ENCODE data around the gene GTPBP3.

Gene GTPBP3

DNA sequence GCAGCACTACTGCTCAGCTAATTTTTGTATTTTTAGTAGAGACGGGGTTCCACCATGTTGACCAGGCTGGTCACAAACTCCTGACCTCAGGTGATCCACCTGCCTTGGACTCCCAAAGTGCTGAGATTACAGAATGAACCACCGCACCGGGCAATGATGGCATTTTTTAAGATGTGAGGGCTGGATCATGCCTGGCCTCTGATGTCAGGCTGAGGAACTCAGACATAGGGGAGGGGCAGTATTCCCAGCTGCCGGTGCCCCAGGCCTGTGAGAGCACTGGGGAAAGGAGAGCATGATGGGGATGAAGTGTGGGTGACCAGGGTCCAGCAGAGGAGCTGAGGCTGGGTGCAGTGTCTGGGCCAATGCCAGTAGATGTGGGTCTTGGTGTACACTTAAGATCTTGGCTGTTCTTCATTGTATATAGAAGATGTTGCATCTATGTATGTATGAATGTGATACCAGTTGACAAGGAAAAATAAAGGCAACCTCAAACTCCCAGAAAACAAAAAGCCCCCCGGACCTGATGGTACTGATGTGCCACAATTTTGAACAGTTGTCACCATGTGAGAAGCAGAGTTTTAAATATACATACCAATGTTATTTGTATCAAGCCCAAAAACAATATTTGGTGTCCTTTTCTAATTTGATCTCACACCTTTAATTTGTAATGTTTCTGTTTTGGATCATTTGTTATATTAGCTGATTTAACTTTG lies 43.2 kb downstream of the GTPBP3 start:
- DNase-seq (ENCODE audit: low spot score), result no peak

DNA sequence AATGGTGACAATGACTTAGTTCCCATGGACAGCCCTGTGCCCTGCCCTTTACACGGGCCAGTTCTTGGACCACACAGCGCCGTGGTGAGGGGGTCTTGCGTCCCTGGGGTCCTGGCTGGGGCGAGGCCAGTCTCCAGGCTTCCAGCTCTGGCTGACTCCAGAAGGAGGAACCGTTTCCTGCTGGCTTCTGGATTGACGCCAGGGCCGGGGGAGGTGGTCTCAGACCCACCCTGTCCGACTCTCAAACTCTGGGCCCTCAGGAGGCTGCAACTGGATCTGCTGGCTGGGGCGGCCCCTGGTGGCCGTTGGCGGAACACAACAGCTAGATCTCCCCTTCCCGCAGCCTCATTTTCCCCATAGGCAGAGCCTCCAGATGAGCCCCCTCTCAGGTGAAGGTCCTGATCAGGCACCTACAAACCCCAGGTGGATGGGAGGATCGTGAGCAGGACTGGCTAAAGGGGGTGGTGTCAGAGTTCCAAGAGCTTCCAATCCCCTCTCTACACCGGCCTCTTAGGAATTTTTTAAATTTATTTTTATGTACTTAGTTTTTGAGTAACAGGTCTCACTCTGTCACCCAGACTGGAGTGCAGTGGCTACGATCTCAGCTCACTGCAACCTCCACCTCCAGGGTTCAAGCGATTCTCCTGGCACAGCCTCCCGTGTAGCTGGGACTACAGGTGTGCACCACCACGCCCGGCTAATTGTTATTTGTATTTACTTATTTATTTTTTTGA lies 48.7 kb downstream of the GTPBP3 start:
- peak; percentile 56 for DNase-seq (ENCODE audit: low spot score)

DNA sequence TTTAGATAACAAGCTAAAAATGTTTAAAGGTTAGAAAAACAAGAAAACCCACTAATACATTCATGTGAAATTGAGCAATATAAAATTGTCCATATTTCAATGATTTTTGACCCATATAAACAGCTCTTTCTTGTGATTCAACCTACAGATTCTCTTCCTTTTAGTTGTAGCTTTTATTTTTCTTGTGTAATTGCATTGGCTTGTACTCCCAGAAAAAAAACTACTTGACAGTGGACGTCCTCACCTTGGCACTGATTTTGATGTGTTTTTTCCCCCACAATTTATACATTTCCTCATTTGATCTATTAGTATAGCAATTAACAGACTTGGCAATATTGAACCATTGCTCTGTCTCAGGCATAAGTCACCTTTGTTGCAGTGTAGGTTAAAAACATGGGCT lies 51.9 kb downstream of the GTPBP3 start:
- DNase-seq (ENCODE audit: low spot score), result no peak

DNA sequence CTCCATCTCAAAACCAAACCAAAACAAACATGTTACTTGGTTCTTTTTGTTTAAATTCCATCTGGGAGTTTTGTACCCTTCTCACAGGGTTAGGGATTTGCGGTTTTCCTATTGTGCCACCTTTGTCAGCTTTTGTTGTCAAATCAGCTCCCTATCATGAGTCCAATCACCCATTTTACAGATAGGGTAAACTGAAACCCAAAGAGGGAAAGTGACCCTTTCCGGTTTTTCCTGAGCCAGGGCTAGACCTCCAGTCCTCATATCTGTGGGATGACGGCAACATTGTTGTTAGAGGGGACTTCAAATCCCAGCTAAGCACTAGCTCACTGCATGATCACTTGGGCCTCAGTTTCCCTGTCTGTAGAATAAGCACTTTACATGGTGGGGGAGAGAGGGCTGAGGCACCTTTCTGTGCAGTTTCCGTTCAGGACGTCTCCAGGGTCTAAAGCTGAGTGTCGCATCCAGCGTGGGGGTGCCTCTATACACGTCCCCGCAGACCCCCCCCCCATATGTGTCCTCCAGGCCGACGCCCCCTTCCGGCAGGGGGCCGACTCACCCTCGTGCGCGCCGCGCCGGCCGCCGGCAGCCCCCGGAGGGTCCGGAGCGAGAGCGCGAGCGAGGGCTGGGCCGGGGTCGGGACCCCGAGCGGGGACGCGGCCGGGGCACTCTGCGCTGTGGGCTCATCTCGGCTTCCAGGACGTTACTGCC lies 52.8 kb downstream of the GTPBP3 start:
- no peak for DNase-seq (ENCODE audit: low spot score)

DNA sequence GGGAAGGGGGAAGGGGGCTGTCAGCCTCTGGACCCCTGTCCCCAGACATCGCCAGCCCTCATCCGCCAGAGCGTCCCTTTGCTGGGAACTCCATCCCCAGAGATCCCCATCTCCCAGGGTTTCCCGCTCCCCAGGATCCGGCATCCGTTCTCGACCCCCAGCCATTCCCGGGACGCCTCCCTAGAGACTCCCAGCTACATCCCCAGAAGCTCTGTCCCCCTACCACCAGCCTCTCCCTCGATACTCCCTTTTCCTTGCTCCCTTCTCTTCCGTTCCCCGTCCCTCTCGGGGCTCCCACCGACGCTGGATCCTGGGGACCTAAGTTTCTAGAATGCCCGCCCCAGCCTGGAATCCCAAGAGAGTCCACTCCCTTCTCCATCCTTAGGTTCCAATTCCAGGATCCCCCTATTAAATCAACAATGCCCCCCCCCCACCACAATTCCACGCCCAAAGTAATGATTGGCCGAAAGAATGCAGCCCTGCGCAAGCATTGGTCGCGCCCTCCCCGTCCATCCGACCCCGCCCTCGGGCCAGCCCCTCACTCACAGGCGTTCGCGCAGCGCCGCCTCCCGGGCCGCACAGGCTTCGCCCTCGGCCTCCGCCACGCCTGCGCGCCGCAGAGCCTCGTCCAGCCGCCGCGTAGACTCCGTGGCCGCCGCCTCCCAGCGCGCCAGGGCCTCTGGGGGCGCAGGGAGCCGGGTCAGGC lies 53.5 kb downstream of the GTPBP3 start:
- peak; percentile 87 for DNase-seq (ENCODE audit: low spot score)

- DNase-seq (ENCODE audit: low spot score), result no peak
Observed at GRCh38 chr19:17391371-17392151, 54.2 kb downstream of the GTPBP3 start.

Data from SK-N-DZ (cell line).